Trophoblast cell (in vitro differentiated cells and primary cell): Measurements from ENCODE around the gene WNT1. TPM values are rescaled to one million over a fixed set of nuclear protein-coding genes. Genes with fewer than 3 reads are reported as not detected.

Experiments
- DNase-seq, 2 donors: peaks; one replicate each; pipeline ENCODE4 v3.0.0-alpha.2; 2016
- H2AFZ ChIP-seq: 2 replicates; pipeline ENCODE4 v1.6.1; 2013; ENCODE audit warnings: low read length, moderate library complexity, mild to moderate bottlenecking; ENCODE audit not compliant: insufficient read depth, poor library complexity
- H2AK5ac ChIP-seq: 2 replicates; pipeline ENCODE4 v1.6.1; 2013; ENCODE audit warnings: mild to moderate bottlenecking, low read length
- H2BK120ac ChIP-seq: 2 replicates; pipeline ENCODE4 v1.6.1; 2013; ENCODE audit warnings: low read length, mild to moderate bottlenecking, moderate library complexity; ENCODE audit not compliant: insufficient read depth, poor library complexity
- H2BK12ac ChIP-seq: 2 replicates; pipeline ENCODE4 v1.6.1; 2013; ENCODE audit warnings: mild to moderate bottlenecking, low read length, moderate library complexity
- H2BK5ac ChIP-seq: 2 replicates; pipeline ENCODE4 v1.6.1; 2013; ENCODE audit warnings: low read length, low read depth, moderate library complexity, mild to moderate bottlenecking; ENCODE audit not compliant: poor library complexity
- H3K14ac ChIP-seq: 2 replicates; pipeline ENCODE4 v1.6.1; 2013; ENCODE audit warnings: mild to moderate bottlenecking, low read length
- H3K18ac ChIP-seq: 2 replicates; pipeline ENCODE4 v1.6.1; 2013; ENCODE audit warnings: mild to moderate bottlenecking, low read length
- H3K23ac ChIP-seq: 2 replicates; pipeline ENCODE4 v1.6.1; 2013; ENCODE audit warnings: low read length
- H3K27ac ChIP-seq: 2 replicates; pipeline ENCODE4 v1.5.1; 2013; ENCODE audit warnings: low read depth, mild to moderate bottlenecking, inconsistent platforms, low read length, moderate library complexity
- H3K27me3 ChIP-seq: 2 replicates; pipeline ENCODE4 v1.6.1; 2013; ENCODE audit warnings: inconsistent platforms, mild to moderate bottlenecking, low read length, moderate library complexity; ENCODE audit not compliant: insufficient read depth
- H3K36me3 ChIP-seq, 2 experiments: 1 replicate in 1 of 2; 2 replicates in 1 of 2; pipeline ENCODE4 v1.6.1; 2013; ENCODE audit warnings: low read length in 2 of 2, mild to moderate bottlenecking in 2 of 2, moderate library complexity in 1 of 2; ENCODE audit not compliant: insufficient read depth in 2 of 2, control insufficient read depth in 1 of 2
- H3K4ac ChIP-seq: 2 replicates; pipeline ENCODE4 v1.6.1; 2013; ENCODE audit warnings: low read depth, mild to moderate bottlenecking, low read length, moderate library complexity
- H3K4me1 ChIP-seq, 2 experiments: 1 replicate in 1 of 2; 2 replicates in 1 of 2; pipeline ENCODE4 v1.6.1; 2013; ENCODE audit warnings: low read length in 2 of 2, mild to moderate bottlenecking in 2 of 2, moderate library complexity in 1 of 2; ENCODE audit not compliant: insufficient read depth in 2 of 2, control insufficient read depth in 1 of 2
- H3K4me2 ChIP-seq: 2 replicates; pipeline ENCODE4 v1.6.1; 2013; ENCODE audit warnings: inconsistent platforms, mild to moderate bottlenecking, low read length, moderate library complexity
- H3K4me3 ChIP-seq: 2 replicates; pipeline ENCODE4 v1.5.1; 2013; ENCODE audit warnings: mild to moderate bottlenecking, low read depth, low read length, inconsistent platforms
- H3K79me1 ChIP-seq: one replicate; pipeline ENCODE4 v1.6.1; 2013; ENCODE audit warnings: low read length
- H3K79me2 ChIP-seq: 2 replicates; pipeline ENCODE4 v1.6.1; 2013; ENCODE audit warnings: low read length, mild to moderate bottlenecking; ENCODE audit not compliant: control insufficient read depth, insufficient read depth, poor library complexity
- H3K9ac ChIP-seq: 2 replicates; pipeline ENCODE4 v1.6.1; 2013; ENCODE audit warnings: mild to moderate bottlenecking, low read length
- H3K9me3 ChIP-seq: 2 replicates; pipeline ENCODE4 v1.6.1; 2013; ENCODE audit warnings: low read depth, mild to moderate bottlenecking, control low read depth, inconsistent platforms, low read length; ENCODE audit not compliant: insufficient read depth
- H4K12ac ChIP-seq: 2 replicates; pipeline ENCODE4 v1.6.1; 2013; ENCODE audit warnings: low read depth, mild to moderate bottlenecking, low read length, moderate library complexity
- H4K8ac ChIP-seq: 2 replicates; pipeline ENCODE4 v1.6.1; 2013; ENCODE audit warnings: low read depth, mild to moderate bottlenecking, low read length, moderate library complexity
- H4K91ac ChIP-seq: one replicate; pipeline ENCODE4 v1.6.1; 2013; ENCODE audit warnings: low read depth, mild to moderate bottlenecking, low read length, moderate library complexity
- WGBS: extraction: QIAGEN DNeasy Blood & Tissue Kit; methylation state at CpG from one replicate; pipeline ENCODE4 v1.1.7; 2013; ENCODE audit warnings: missing lambda C conversion rate; ENCODE audit not compliant: insufficient read length, insufficient coverage; ENCODE audit errors: extremely low coverage; 5-methylcytosine and 5-hydroxymethylcytosine counted together
- polyA plus RNA-seq: library from polyadenylated mRNA; stranded (reverse); fragments of 200-250 nt; gene quantifications from 2 replicates; pipeline ENCODE4 v1.2.3, GENCODE V29; 2013

WNT1 gene
- polyA plus RNA-seq: 2.1 TPM in 2 replicates

DNA sequence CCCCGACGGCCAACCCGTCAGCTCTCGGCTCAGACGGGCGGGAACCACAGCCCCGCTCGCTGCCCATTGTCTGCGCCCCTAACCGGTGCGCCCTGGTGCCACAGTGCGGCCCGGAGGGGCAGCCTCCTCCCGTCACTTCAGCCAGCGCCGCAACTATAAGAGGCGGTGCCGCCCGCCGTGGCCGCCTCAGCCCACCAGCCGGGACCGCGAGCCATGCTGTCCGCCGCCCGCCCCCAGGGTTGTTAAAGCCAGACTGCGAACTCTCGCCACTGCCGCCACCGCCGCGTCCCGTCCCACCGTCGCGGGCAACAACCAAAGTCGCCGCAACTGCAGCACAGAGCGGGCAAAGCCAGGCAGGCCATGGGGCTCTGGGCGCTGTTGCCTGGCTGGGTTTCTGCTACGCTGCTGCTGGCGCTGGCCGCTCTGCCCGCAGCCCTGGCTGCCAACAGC, at the start of gene WNT1:
WNT1 (plus strand) TSS at position 32 of the 450 bp plus-strand sequence; CDS start at position 361, 329 bp downstream.
- no peak within 1 kb of the TSS for H2AK5ac ChIP-seq
- H3K23ac ChIP-seq: no peak within 1 kb of the TSS

DNA sequence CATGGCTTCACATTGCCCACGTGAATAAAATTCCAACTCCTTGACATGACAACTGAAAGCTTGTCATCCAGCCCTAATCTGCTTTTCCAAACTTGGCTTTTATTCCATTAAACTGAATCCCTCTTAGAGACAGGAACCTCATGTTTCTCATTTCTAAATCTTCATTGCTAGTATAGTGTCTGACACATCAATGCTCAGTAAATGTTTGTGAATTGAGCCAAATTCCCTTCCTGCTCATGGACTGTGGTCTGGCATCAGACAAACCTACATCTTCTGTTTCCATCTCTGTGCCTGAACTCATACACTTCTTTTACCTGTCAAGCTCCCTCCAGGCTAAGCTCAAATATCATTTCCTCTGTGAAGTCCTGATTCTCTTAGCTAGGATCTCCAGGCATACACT, 48.6 kb upstream of the WNT1 start:
- H3K4ac ChIP-seq: no peak overlapping the region

More for the DNA sequence above, at the start of gene WNT1:
- Histone ChIP-seq H3K14ac (no peak within 1 kb of the TSS), H3K18ac (no peak within 1 kb of the TSS), H2BK12ac (no peak within 1 kb of the TSS), H3K79me2 (no peaks in the 10 kb centered on the region), H2BK120ac (no peak within 1 kb of the TSS), H3K27ac (no peak within 1 kb of the TSS), H3K9ac (no peak within 1 kb of the TSS), H4K91ac (no peak within 1 kb of the TSS), H2AFZ (peak within 1 kb of the TSS; percentile 9), H2BK5ac (no peak within 1 kb of the TSS), H4K12ac (no peak within 1 kb of the TSS), H3K4me1 (peaks cover 24 to 35% of the 10 kb centered on the region in 2 experiments), H3K9me3 (peaks cover 9% of the 10 kb centered on the region), H4K8ac (no peak within 1 kb of the TSS), H3K79me1 (no peaks in the 10 kb centered on the region), H3K4me3 (no peak within 1 kb of the TSS), H3K4me2 (peak within 1 kb of the TSS; percentile 40), H3K36me3 (no peaks in the 10 kb centered on the region), H3K4ac (no peak within 1 kb of the TSS), H3K27me3 (peaks cover 79% of the 10 kb centered on the region)
- WGBS: no CpG with 5 or more reads among the region's 45 CpGs
- DNase-seq: no peak

DNA sequence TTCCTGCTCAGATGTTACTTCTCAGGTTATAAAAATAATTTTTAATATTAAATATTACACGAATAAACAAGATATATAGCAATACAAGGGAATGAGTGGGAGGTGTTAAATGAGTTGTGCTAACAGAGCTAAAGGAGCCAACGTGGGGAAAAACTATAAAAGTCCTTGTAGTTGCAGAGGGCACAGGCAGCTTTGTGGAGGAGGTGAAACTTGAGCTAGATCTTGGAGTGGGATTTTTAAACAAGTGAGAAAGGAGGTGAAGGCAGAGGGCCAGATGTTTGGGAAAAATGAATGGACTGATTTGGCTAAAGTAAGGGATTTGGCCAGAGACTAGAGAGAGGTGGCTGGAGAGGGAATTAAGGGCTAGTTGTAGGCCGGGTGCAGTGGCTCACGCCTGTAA, 47.6 kb upstream of the WNT1 start:
- no peaks in the 10 kb centered on the region for H3K79me2 ChIP-seq
- H2BK5ac ChIP-seq: no peak overlapping the region
- no CpG with 5 or more reads among the region's 4 CpGs for WGBS
- H3K4me3 ChIP-seq: no peak overlapping the region
- no peak overlapping the region for H2BK12ac ChIP-seq
- H3K36me3 ChIP-seq: peaks cover 22 to 34% of the 10 kb centered on the region in 2 experiments
- H4K91ac ChIP-seq: no peak overlapping the region
- H4K12ac ChIP-seq: no peak overlapping the region
- H4K8ac ChIP-seq: no peak overlapping the region
- peaks cover 2% of the 10 kb centered on the region for H3K9me3 ChIP-seq
- no peaks in the 10 kb centered on the region for H3K27me3 ChIP-seq
- no peak overlapping the region for H2BK120ac ChIP-seq
- DNase-seq: no peak
- no peak overlapping the region for H3K23ac ChIP-seq
- no peak overlapping the region for H2AK5ac ChIP-seq
- H3K9ac ChIP-seq: no peak overlapping the region
- no peak overlapping the region for H3K27ac ChIP-seq
- no peak overlapping the region for H3K14ac ChIP-seq
- H3K79me1 ChIP-seq: no peaks in the 10 kb centered on the region
- H2AFZ ChIP-seq: no peak overlapping the region
- H3K4me2 ChIP-seq: no peak overlapping the region
- H3K18ac ChIP-seq: no peak overlapping the region
- no peak overlapping the region for H3K4ac ChIP-seq
- H3K4me1 ChIP-seq: peaks cover 0 to 4% of the 10 kb centered on the region in 2 experiments

More for the DNA sequence above, 48.6 kb upstream of the WNT1 start:
- no peak overlapping the region for H4K91ac ChIP-seq
- peaks cover 2% of the 10 kb centered on the region for H3K9me3 ChIP-seq
- H2AFZ ChIP-seq: no peak overlapping the region
- H3K4me2 ChIP-seq: no peak overlapping the region
- peaks cover 4% of the 10 kb centered on the region for H3K79me2 ChIP-seq
- H4K8ac ChIP-seq: no peak overlapping the region
- peaks cover 18 to 31% of the 10 kb centered on the region in 2 experiments for H3K36me3 ChIP-seq
- H2BK12ac ChIP-seq: no peak overlapping the region
- WGBS: no CpG with 5 or more reads among the region's 1 CpG
- H3K27me3 ChIP-seq: no peaks in the 10 kb centered on the region
- no peak overlapping the region for H2BK5ac ChIP-seq
- no peak for DNase-seq
- H3K4me3 ChIP-seq: no peak overlapping the region
- no peak overlapping the region for H3K9ac ChIP-seq
- no peak overlapping the region for H3K23ac ChIP-seq
- peaks cover 4% of the 10 kb centered on the region for H3K79me1 ChIP-seq
- H3K18ac ChIP-seq: no peak overlapping the region
- no peak overlapping the region for H3K14ac ChIP-seq
- H2AK5ac ChIP-seq: no peak overlapping the region
- peaks cover 0 to 5% of the 10 kb centered on the region in 2 experiments for H3K4me1 ChIP-seq
- no peak overlapping the region for H2BK120ac ChIP-seq
- no peak overlapping the region for H4K12ac ChIP-seq
- no peak overlapping the region for H3K27ac ChIP-seq

DNA sequence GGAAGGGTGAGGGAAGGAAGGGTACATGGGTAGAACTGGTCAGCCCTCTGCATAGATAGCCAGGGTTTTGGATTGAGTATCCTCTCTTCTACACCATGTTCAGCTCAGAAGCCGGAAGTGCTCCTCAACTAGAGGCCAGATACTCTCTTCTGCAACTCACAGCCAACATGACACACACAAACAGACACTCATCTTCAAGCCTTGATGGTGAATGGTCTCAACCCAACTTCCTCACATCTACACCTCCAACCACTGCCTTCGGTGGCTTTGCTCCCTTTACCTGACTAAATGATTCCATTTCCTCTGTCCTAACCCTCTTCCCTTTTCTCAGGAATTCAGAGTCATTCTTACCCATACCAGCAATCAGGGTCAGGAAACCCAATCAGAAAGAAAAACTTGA, 45.2 kb upstream of the WNT1 start:
- H2BK12ac ChIP-seq: no peak overlapping the region
- no peak overlapping the region for H2BK120ac ChIP-seq
- H3K4me2 ChIP-seq: no peak overlapping the region
- H4K91ac ChIP-seq: no peak overlapping the region
- no peak overlapping the region for H2AFZ ChIP-seq
- no peak overlapping the region for H3K4ac ChIP-seq
- no peak overlapping the region for H3K27ac ChIP-seq
- H3K9ac ChIP-seq: no peak overlapping the region
- H3K36me3 ChIP-seq: peaks cover 34 to 52% of the 10 kb centered on the region in 2 experiments
- no peak overlapping the region for H3K23ac ChIP-seq
- no peak overlapping the region for H2AK5ac ChIP-seq
- no peak overlapping the region for H4K8ac ChIP-seq
- WGBS: no CpG with 5 or more reads among the region's 2 CpGs
- no peak overlapping the region for H3K18ac ChIP-seq
- peaks cover 2% of the 10 kb centered on the region for H3K9me3 ChIP-seq
- H3K4me3 ChIP-seq: no peak overlapping the region
- H2BK5ac ChIP-seq: no peak overlapping the region
- H3K79me2 ChIP-seq: no peaks in the 10 kb centered on the region
- H3K27me3 ChIP-seq: no peaks in the 10 kb centered on the region
- no peaks in the 10 kb centered on the region for H3K79me1 ChIP-seq
- H3K14ac ChIP-seq: no peak overlapping the region
- DNase-seq: no peak
- H4K12ac ChIP-seq: no peak overlapping the region
- H3K4me1 ChIP-seq: no peaks in the 10 kb centered on the region
